CD4-positive, alpha-beta T cell (primary cell): ENCODE data around the gene MRPS23. TPM values are rescaled to one million over a fixed set of nuclear protein-coding genes. Genes with fewer than 3 reads are reported as not detected.
A peak's percentile ranks its signal among the peaks of the same experiment; 100 is the strongest.

Experiments used
- ATAC-seq: fragments of 200-7000 bp; cut with Tn5 transposase; one replicate; pipeline ENCODE4 v1.10.0; 2022; ENCODE audit warnings: mild to moderate bottlenecking; ENCODE audit not compliant: poor library complexity
- CTCF ChIA-PET: fragments of 350-600 bp; sonication (Branson Sonifier 250); formaldehyde crosslinking; loops from one replicate; lab custom pipeline; 2021; ENCODE audit warnings: antibody characterized with exemption, inconsistent platforms; lab: Charles Lee
- POLR2A ChIA-PET: fragments of 350-600 bp; sonication (Branson Sonifier 250); formaldehyde crosslinking; loops from one replicate; lab custom pipeline; 2021; ENCODE audit warnings: antibody characterized with exemption, inconsistent platforms; lab: Charles Lee
- DNase-seq, 14 experiments: peaks; one replicate each; pipeline ENCODE4 v3.0.0-alpha.2; 2013 to 2020; ENCODE audit warnings: mixed read lengths in 2 of 14
- H3K27ac ChIP-seq, 2 donors: one replicate each; pipeline versions ENCODE4 v1.5.1 to v1.7.0; 2013; ENCODE audit warnings: low read length in 2 of 2, low read depth in 1 of 2, mild to moderate bottlenecking in 1 of 2
- H3K27me3 ChIP-seq, 2 experiments: 1 replicate in 1 of 2; 2 replicates in 1 of 2; pipeline versions ENCODE4 v1.6.1 to v1.7.0; 2013; ENCODE audit warnings: low read length in 2 of 2, control low read depth in 1 of 2, mild to moderate bottlenecking in 1 of 2, moderate library complexity in 1 of 2; ENCODE audit not compliant: insufficient read depth in 2 of 2, control insufficient read depth in 1 of 2
- H3K36me3 ChIP-seq: one replicate; pipeline ENCODE4 v1.6.1; 2013; ENCODE audit warnings: low read length, control low read depth; ENCODE audit not compliant: insufficient read depth
- H3K4me1 ChIP-seq: one replicate; pipeline ENCODE4 v1.6.1; 2013; ENCODE audit warnings: low read length, control low read depth; ENCODE audit not compliant: insufficient read depth
- H3K4me3 ChIP-seq: one replicate; pipeline ENCODE4 v1.5.1; 2013; ENCODE audit warnings: mild to moderate bottlenecking, low read length, moderate library complexity
- H3K9me3 ChIP-seq, 2 experiments: 1 replicate in 1 of 2; 2 replicates in 1 of 2; pipeline versions ENCODE4 v1.6.1 to v1.7.0; 2013; ENCODE audit warnings: low read length in 2 of 2, mild to moderate bottlenecking in 2 of 2, control low read depth in 1 of 2, moderate library complexity in 1 of 2; ENCODE audit not compliant: control insufficient read depth in 1 of 2, insufficient read depth in 1 of 2
- H3K27ac Mint-ChIP-seq: one replicate; pipeline ENCODE4 v1.8.0; 2020; ENCODE audit warnings: mixed read lengths
- H3K27me3 Mint-ChIP-seq: one replicate; pipeline ENCODE4 v1.8.0; 2021; ENCODE audit warnings: mixed read lengths
- H3K36me3 Mint-ChIP-seq: one replicate; pipeline ENCODE4 v1.8.0; 2021; ENCODE audit warnings: low read depth, mixed read lengths
- H3K4me1 Mint-ChIP-seq: one replicate; pipeline ENCODE4 v1.8.0; 2021; ENCODE audit warnings: low read depth, mixed read lengths
- H3K4me3 Mint-ChIP-seq: one replicate; pipeline ENCODE4 v1.8.0; 2020; ENCODE audit warnings: mild to moderate bottlenecking, mixed read lengths
- H3K9me3 Mint-ChIP-seq: one replicate; pipeline ENCODE4 v1.8.0; 2020; ENCODE audit warnings: mixed read lengths
- CTCF ChIP-seq: fragments of 200-600 bp; IDR thresholded peaks from one replicate; pipeline ENCODE4 v1.8.0; 2022; ENCODE audit warnings: antibody characterized with exemption, mild to moderate bottlenecking
- intact Hi-C, 2 experiments: fragments of 100-400 bp; cut with DNase I in 1 of 2; cut with micrococcal nuclease in 1 of 2; formaldehyde crosslinking; loops; one replicate each; pipeline versions ENCODE4 v1.15.1 to v1.9.0; 2023 to 2025; cut with DNase I, micrococcal nuclease
- total RNA-seq, 174 experiments: library from RNA in 2 of 174; stranded (reverse) in 2 of 174; gene quantifications; one replicate each; pipeline ENCODE4 v1.2.3 and lab custom pipeline; 2021 to 2026

Gene MRPS23
- total RNA-seq, 2 experiments from 2014 or later: 14.6 to 14.7 TPM

DNA sequence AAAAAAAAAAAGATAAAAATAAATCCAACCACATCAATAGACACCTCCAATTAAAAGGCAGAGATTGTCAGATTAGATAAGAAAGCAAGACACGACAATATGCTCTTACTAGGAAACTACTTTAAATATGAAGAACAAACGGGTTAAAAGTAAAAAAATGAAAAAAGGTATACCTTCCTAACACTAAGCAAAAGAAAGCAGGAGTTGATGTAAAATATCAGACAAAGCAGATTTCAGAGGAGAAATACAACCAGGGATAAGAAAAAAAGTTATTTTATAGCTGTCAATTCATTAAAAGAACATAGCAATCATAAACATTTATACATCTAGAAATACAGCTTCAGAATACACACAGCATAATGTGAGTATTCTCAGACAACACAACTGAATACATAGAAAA lies 55.0 kb downstream of the MRPS23 start:
- H3K4me1 Mint-ChIP-seq: peaks cover 14% of the 10 kb centered on the region

DNA sequence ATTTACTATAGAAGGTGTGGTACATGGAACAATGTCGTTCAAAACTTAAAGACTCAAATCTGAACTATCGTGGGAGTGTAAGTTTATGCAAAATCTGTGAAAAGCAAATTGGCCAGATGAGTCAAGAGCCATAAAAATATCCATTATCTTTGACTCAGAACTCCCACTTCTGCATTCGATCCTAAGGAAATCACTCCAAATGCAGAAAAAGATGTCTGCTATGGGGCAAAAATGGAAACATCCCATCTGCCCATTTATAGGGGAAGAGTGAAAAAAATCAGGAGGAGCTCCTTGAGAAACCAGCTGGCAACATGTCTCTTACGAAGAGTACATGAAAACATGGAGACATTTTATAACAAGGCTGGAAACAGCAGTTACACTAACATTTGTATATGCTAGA lies 61.1 kb downstream of the MRPS23 start:
- ATAC-seq (no peak), DNase-seq (no peak)
- no peak for TF ChIP-seq CTCF
- no peaks in the 10 kb centered on the region for H3K36me3 Mint-ChIP-seq
- CTCF ChIA-PET: no interaction called here
- peaks cover 55% of the 10 kb centered on the region for H3K27me3 Mint-ChIP-seq
- H3K4me3 Mint-ChIP-seq: no peak overlapping the region
- H3K9me3 ChIP-seq: no peaks in the 10 kb centered on the region
- no peak overlapping the region for H3K27ac Mint-ChIP-seq
- no peak overlapping the region for H3K4me3 ChIP-seq
- H3K9me3 Mint-ChIP-seq: no peaks in the 10 kb centered on the region
- peaks cover 10 to 19% of the 10 kb centered on the region in 2 experiments for H3K27me3 ChIP-seq
- H3K27ac ChIP-seq: no peak overlapping the region
- POLR2A ChIA-PET: no interaction called here
- peaks cover 4% of the 10 kb centered on the region for H3K4me1 Mint-ChIP-seq
- H3K4me1 ChIP-seq: no peaks in the 10 kb centered on the region
- H3K36me3 ChIP-seq: no peaks in the 10 kb centered on the region
- intact Hi-C loops: no loop called here

More for the DNA sequence above, 55.0 kb downstream of the MRPS23 start:
- no peaks in the 10 kb centered on the region for H3K9me3 ChIP-seq
- peak; percentile 21 for ATAC-seq
- no peak overlapping the region for H3K4me3 Mint-ChIP-seq
- no peak overlapping the region for H3K4me3 ChIP-seq
- no peaks in the 10 kb centered on the region for H3K36me3 ChIP-seq
- no peak overlapping the region for H3K27ac ChIP-seq
- peaks cover 0 to 4% of the 10 kb centered on the region in 2 experiments for H3K27me3 ChIP-seq
- ChIA-PET POLR2A (no interaction called here), CTCF (interaction anchor here (0.7 kb wide), 1 partner anchor 36 kb away, joined by 3 read pairs; no protein-coding TSS in a partner anchor)
- intact Hi-C loops: no loop called here
- H3K4me1 ChIP-seq: no peaks in the 10 kb centered on the region
- H3K27ac Mint-ChIP-seq: no peak overlapping the region
- no peak for TF ChIP-seq CTCF
- no peaks in the 10 kb centered on the region for H3K36me3 Mint-ChIP-seq
- peaks cover 15% of the 10 kb centered on the region for H3K27me3 Mint-ChIP-seq
- peaks cover 2% of the 10 kb centered on the region for H3K9me3 Mint-ChIP-seq
- DNase-seq: peak in 1 of 14 experiments; percentile 24

GRCh38 chr17:57785022-57785421 lies 64.8 kb downstream of the MRPS23 start:
- H3K27ac Mint-ChIP-seq: no peak overlapping the region
- H3K36me3 Mint-ChIP-seq: no peaks in the 10 kb centered on the region
- Histone ChIP-seq H3K4me1 (peaks cover 8% of the 10 kb centered on the region), H3K27me3 (peaks cover 16 to 33% of the 10 kb centered on the region in 2 experiments), H3K9me3 (peaks cover 0 to 3% of the 10 kb centered on the region in 2 experiments), H3K36me3 (no peaks in the 10 kb centered on the region), H3K27ac (no peak overlapping the region), H3K4me3 (no peak overlapping the region)
- CTCF ChIA-PET: no interaction called here
- ATAC-seq (no peak), DNase-seq (no peak)
- H3K9me3 Mint-ChIP-seq: no peaks in the 10 kb centered on the region
- H3K27me3 Mint-ChIP-seq: peaks cover 51% of the 10 kb centered on the region
- POLR2A ChIA-PET: no interaction called here
- H3K4me3 Mint-ChIP-seq: no peak overlapping the region
- no peak for TF ChIP-seq CTCF
- H3K4me1 Mint-ChIP-seq: peaks cover 6% of the 10 kb centered on the region
- intact Hi-C loops: no loop called here

Other genes starting within 250 kb of the MRPS23 start
- gene CCDC182, start 104.7 kb downstream of the MRPS23 start, total RNA-seq: not detected
- 1 to 10 TPM in 1 of 2 experiments, under 1 TPM in 1; 0.41 to 1.0 TPM for gene CUEDC1, start 105.4 kb upstream of the MRPS23 start, total RNA-seq
- 10 to 100 TPM; 41.6 to 41.7 TPM for gene VEZF1, start 138.2 kb upstream of the MRPS23 start, total RNA-seq
- 100 to 1,000 TPM; 115 to 121 TPM for gene SRSF1, start 157.2 kb upstream of the MRPS23 start, total RNA-seq
- gene DYNLL2, start 233.4 kb upstream of the MRPS23 start, total RNA-seq: 10 to 100 TPM; 30.9 to 32.2 TPM